HL-60 (cell line): Measurements from ENCODE around the gene PSMB11.

Source experiments
- DNase-seq, 2 experiments: peaks; one replicate each; pipeline ENCODE4 v3.0.0-alpha.2; 2010 to 2020; ENCODE audit warnings: low read depth in 1 of 2, low spot score in 1 of 2
- H3K27ac ChIP-seq: fragments of 250-450 bp; sonication (Bioruptor Pico); replicated peaks from 2 replicates; pipeline ENCODE4 v1.5.1; 2020; ENCODE audit warnings: mild to moderate bottlenecking, moderate library complexity
- H3K27me3 ChIP-seq: fragments of 250-450 bp; sonication (Bioruptor Pico); 2 replicates; pipeline ENCODE4 v1.5.1; 2021; ENCODE audit warnings: mild to moderate bottlenecking, moderate library complexity; ENCODE audit not compliant: insufficient read depth, poor library complexity, severe bottlenecking
- H3K4me3 ChIP-seq: replicated peaks from 2 replicates; pipeline ENCODE4 v1.5.1; 2011; ENCODE audit warnings: mild to moderate bottlenecking, control low read depth, low read length; ENCODE audit not compliant: insufficient read depth
- CTCF ChIP-seq: IDR thresholded peaks from one replicate; pipeline ENCODE4 v1.5.1; 2011; ENCODE audit warnings: low read length, control low read depth, inconsistent platforms; ENCODE audit not compliant: insufficient read depth
- GABPA ChIP-seq: IDR thresholded peaks from 2 replicates; pipeline ENCODE4 v1.6.1; 2012; ENCODE audit warnings: low read depth
- POLR2AphosphoS5 ChIP-seq: IDR thresholded peaks from 2 replicates; pipeline ENCODE4 v1.6.1; 2012; ENCODE audit warnings: low read depth
- REST ChIP-seq: IDR thresholded peaks from 2 replicates; pipeline ENCODE4 v1.6.1; 2012; ENCODE audit warnings: low read depth; ENCODE audit not compliant: insufficient replicate concordance
- SPI1 ChIP-seq: IDR thresholded peaks from 2 replicates; pipeline ENCODE4 v1.6.1; 2012; ENCODE audit warnings: low read depth, mild to moderate bottlenecking, borderline replicate concordance

Gene PSMB11

GRCh38 chr14:23080474-23080873 lies 38.5 kb downstream of the PSMB11 start:
- no peak overlapping the region for H3K4me3 ChIP-seq
- TF ChIP-seq CTCF: no peak
- no peak for TF ChIP-seq REST
- TF ChIP-seq GABPA: no peak
- TF ChIP-seq SPI1: no peak
- no peak for TF ChIP-seq POLR2AphosphoS5
- no peak for DNase-seq
- no peaks in the 10 kb centered on the region for H3K27me3 ChIP-seq
- no peak overlapping the region for H3K27ac ChIP-seq

GRCh38 chr14:23085458-23085857 lies 43.4 kb downstream of the PSMB11 start:
- Histone ChIP-seq H3K27ac (no peak overlapping the region), H3K27me3 (no peaks in the 10 kb centered on the region), H3K4me3 (no peak overlapping the region)
- DNase-seq: no peak
- no peak for TF ChIP-seq GABPA
- TF ChIP-seq POLR2AphosphoS5: no peak
- no peak for TF ChIP-seq CTCF
- TF ChIP-seq REST: no peak

- TF ChIP-seq CTCF (no peak), POLR2AphosphoS5 (no peak), REST (no peak), SPI1 (no peak), GABPA (no peak)
- DNase-seq: no peak
- no peak overlapping the region for H3K27ac ChIP-seq
- H3K4me3 ChIP-seq: no peak overlapping the region
- H3K27me3 ChIP-seq: no peaks in the 10 kb centered on the region
Observed at GRCh38 chr14:23086565-23086964, 44.6 kb downstream of the PSMB11 start.
